Measurements from ENCODE around the gene HAVCR2.

The HAVCR2 gene

DNA sequence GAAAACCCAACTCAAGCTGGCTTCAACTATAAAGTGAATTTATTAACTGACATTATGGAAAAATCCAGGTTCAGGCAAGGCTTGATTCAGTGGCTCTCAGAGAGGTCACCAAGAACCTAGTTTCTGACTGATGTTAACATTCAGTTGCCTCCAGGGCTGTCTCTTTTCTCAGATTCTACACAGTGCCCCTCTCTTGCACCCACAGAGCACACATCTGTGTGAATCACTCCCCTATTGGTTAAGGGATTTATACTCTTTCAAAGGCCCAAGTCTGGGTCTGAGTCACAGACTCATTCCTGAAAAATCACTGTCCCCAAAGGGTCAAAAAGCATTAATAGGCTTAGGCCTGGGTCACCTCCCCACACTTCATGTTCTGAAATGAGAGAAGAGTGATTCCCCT, 6.2 kb upstream of the HAVCR2 start:
- Mint-ChIP-seq H3K4me1 (peaks cover 63% of the 10 kb centered on the region), H3K4me3 (peak overlapping the region in 1 of 2 donors; percentile 53), H3K27me3 (no peaks in the 10 kb centered on the region), H3K27ac (peak overlapping the region in 1 of 2 donors; percentile 80), H3K9me3 (no peaks in the 10 kb centered on the region)
- DNase-seq (no peak), ATAC-seq (peak; percentile 65)

DNA sequence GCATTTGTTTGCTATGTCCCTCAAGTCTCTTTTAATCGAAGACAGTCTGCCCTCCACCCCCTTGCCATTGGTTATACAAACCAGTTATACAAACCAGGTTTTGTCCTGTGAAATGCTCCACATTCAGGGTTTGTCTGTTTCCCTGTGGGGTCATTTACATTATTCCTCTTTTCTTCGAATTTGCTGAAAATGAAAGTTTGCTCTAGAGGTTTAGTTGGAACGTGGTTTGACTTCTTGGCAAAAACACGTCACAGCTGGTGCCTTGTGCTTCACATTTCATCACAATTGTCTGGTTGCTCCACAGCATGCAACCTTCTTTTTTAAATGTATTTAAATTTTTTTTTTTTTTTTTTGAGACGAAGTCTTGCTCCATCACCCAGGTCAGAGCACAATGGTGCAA, 4.2 kb upstream of the HAVCR2 start:
- Mint-ChIP-seq H3K9me3 (no peaks in the 10 kb centered on the region), H3K4me1 (peaks cover 81% of the 10 kb centered on the region), H3K27me3 (no peaks in the 10 kb centered on the region), H3K27ac (peak overlapping the region in 1 of 2 donors; percentile 1), H3K4me3 (peak overlapping the region in 1 of 2 donors; percentile 49)
- DNase-seq: peak in 1 of 2 donors; percentile 27
- ATAC-seq: no peak

DNA sequence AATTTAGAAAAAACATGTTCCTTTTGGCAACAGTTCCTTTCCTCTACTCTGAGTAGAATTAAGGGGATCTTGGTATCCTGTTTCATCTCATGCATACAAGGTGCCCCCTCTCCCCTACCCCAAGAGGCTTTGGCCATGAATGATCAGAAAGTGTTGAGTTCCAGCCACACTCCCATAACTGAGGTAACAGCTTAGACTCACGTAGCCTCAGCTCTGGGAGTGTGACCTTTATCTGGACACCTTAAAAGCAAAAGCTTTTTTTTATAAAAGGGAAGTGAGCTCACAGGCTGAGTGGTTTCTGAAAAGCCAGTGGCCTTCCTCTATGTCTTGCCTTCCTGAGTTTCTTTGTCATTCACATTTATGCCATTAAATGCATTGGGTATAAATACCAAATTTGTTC, 900 bp upstream of the HAVCR2 start:
- H3K9me3 Mint-ChIP-seq: no peaks in the 10 kb centered on the region
- peak; percentile 18 to 38 for DNase-seq
- H3K4me1 Mint-ChIP-seq: peaks cover 76% of the 10 kb centered on the region
- H3K27ac Mint-ChIP-seq: peak overlapping the region; percentile 93 to 96
- H3K27me3 Mint-ChIP-seq: no peaks in the 10 kb centered on the region
- H3K4me3 Mint-ChIP-seq: peak overlapping the region; percentile 84 to 94
- ATAC-seq: peak; percentile 45

DNA sequence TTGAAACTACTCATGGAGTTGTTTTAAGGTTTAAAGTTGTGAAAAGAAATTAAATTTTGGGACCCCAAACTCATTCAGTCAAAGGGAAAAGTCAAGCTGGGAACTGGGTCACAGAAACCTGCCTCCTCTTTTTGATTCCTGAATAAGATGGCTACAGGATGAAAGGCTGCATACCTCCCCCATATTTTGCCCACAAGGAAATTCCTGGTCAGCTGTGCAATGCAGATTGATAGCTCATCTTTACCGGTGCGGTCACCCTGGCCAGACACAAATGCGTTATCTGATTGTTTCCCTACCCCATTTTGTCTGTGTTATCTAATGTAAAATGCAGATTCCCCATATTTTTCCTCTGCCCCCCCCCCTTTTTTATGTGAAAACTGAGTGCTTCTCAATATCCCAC, 1.3 kb downstream of the HAVCR2 start:
- ATAC-seq (no peak), DNase-seq (no peak)
- Mint-ChIP-seq H3K4me1 (peaks cover 72% of the 10 kb centered on the region), H3K27me3 (no peaks in the 10 kb centered on the region), H3K9me3 (no peaks in the 10 kb centered on the region), H3K4me3 (peak overlapping the region; percentile 84 to 94), H3K27ac (peak overlapping the region in 1 of 2 donors; percentile 83)

DNA sequence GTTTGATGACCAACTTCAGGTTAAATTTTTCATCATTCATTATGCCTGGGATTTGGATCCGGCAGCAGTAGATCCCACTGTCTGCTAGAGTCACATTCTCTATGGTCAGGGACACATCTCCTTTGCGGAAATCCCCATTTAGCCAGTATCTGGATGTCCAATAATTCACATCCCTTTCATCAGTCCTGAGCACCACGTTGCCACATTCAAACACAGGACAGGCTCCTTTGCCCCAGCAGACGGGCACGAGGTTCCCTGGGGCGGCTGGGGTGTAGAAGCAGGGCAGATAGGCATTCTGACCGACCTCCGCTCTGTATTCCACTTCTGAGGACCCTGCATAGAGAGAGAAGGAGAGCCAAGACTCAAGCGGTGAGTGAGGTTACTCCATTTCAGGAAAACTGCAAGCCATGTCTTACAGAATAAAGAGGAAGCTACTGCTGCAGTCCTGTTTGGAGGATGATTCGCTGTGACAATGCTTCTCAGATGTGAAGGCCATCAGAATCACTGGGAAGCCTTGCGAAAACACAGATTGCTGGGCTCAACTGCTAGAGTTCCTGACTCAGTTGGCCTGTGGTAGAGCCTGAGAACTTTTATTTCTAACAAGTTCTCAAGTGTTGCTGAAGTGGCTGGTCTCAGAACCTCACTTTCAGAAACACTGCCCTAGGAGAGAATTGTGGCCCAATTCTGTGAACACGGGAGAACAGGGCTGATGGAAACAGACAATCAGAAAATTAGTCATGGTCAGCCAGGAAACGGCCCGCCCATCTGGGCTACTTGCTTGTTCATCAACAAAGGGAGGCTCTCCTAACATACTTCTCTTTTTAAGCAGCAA, 2.0 kb downstream of the HAVCR2 start:
- H3K9me3 Mint-ChIP-seq: no peaks in the 10 kb centered on the region
- H3K27me3 Mint-ChIP-seq: no peaks in the 10 kb centered on the region
- peaks cover 71% of the 10 kb centered on the region for H3K4me1 Mint-ChIP-seq
- H3K4me3 Mint-ChIP-seq: peak overlapping the region; percentile 84 to 94
- H3K27ac Mint-ChIP-seq: peak overlapping the region; percentile 71 to 89
- ATAC-seq (peak; percentile 45), DNase-seq (peak in 1 of 2 donors; percentile 63)

DNA sequence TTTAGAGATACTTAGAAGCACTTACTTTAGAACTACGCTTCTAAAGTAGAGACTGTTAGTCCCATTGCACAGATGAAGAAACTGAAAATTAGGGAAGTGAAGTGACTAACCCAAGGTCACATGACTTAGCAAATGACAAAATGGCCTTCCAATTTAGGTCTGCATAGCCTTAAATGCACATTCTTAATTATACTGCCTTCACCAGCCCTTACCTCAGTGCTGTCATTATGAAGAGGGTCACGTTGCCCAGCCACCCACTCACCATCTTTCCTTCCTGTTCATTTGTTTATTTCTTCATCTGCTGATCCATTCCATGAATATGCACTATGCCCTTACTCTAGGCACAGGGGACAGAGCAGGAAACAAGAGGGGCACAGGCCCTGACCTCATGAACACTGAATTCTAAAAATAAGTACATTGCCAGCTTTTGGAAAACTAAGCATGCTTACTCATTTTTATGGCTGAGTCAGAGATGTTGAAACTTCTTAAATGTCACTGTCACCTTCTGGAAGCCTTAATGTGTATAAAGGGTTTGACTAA, 8.6 kb downstream of the HAVCR2 start:
- Mint-ChIP-seq H3K27me3 (no peaks in the 10 kb centered on the region), H3K4me1 (peaks cover 43% of the 10 kb centered on the region), H3K27ac (peak overlapping the region; percentile 84 to 93), H3K4me3 (peak overlapping the region; percentile 1 to 6), H3K9me3 (no peaks in the 10 kb centered on the region)
- ATAC-seq: peak; percentile 93
- peak; percentile 18 to 60 for DNase-seq

DNA sequence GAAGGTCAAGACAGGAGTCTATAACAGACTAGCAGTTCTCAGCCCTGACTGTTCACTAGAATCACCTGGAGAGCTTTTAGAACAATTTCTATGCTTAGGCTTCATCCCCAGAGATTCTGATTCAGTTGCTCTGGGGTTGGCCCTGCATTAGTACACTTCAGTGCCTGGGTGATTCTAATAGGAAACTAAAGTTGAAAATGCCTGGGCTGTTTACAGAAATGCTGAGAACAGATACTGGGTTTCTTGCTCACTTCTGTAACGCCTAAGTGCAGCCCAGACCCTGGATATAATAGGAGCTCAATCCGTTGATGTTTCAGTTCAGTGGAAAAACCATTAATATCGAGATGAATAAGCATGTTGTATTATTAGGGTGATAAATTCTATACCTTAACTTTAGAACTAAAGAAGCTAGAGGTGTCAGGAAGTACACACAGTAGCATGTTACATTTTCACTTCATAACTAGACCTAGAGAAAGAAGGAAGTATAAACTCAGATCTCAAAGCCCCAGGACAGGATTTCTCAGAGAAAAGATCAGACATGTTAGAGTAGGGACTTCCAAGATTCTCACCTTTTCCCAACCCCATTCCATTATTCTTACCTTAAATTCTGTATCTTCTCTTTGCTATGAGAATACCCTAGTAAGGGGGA, 20.4 kb downstream of the HAVCR2 start:
- H3K27ac Mint-ChIP-seq: no peak overlapping the region
- no peaks in the 10 kb centered on the region for H3K27me3 Mint-ChIP-seq

DNA sequence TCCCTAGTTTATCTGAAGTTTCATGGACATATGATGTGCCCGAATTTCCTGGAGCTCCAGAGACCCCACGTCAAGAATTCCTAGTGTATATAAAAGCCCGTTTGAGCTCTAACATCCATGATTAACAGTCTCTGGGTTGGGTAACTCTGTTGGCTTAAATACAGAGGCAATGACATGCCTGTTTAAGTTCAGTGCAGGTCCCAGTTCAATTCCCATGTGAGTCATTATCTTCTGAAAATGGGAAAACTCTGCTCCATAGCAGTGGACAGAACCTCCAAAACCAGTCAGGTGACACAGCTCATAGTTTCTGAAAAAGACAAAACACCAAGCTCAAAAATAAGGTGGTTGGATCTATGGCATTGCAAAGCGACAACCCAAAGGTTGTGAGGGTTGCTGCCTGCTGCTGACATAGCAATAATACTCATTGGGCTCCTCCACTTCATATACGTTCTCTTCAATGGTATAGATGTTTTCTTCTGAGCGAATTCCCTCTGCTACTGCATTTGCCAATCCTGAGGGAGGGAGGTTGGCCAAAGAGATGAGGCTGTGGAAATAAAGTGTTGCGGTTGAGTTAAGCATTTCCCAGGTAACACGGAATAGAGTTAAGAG, 22.0 kb downstream of the HAVCR2 start:
- Mint-ChIP-seq H3K4me3 (no peak overlapping the region), H3K9me3 (no peaks in the 10 kb centered on the region), H3K27ac (no peak overlapping the region), H3K27me3 (no peaks in the 10 kb centered on the region), H3K4me1 (no peaks in the 10 kb centered on the region)
- no peak for ATAC-seq
- no peak for DNase-seq

More for the DNA sequence above, 20.4 kb downstream of the HAVCR2 start:
- DNase-seq (no peak), ATAC-seq (no peak)
- Mint-ChIP-seq H3K4me3 (no peak overlapping the region), H3K4me1 (no peaks in the 10 kb centered on the region), H3K9me3 (no peaks in the 10 kb centered on the region)

DNA sequence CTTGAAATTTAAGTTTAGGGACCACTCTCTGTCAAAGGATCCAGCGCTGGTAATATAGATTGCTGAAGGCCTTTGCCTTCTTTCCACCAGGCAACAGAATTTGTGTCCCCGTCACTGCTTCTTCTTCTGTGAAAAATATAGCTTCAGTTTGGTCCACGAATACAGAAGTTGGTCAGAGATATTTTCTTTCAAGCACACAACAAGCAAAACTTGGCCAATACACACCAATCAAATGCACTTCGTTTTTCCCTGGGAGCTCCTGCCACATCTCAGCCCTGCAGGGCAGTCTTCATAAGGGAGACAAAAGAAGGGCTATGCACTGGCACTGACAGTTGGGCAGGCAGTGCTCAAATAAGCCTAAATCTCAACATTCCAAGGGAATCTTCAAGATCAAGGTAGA, 22.9 kb downstream of the HAVCR2 start:
- Mint-ChIP-seq H3K27ac (no peak overlapping the region), H3K27me3 (no peaks in the 10 kb centered on the region), H3K9me3 (no peaks in the 10 kb centered on the region), H3K4me1 (no peaks in the 10 kb centered on the region), H3K4me3 (no peak overlapping the region)
- no peak for DNase-seq
- no peak for ATAC-seq

DNA sequence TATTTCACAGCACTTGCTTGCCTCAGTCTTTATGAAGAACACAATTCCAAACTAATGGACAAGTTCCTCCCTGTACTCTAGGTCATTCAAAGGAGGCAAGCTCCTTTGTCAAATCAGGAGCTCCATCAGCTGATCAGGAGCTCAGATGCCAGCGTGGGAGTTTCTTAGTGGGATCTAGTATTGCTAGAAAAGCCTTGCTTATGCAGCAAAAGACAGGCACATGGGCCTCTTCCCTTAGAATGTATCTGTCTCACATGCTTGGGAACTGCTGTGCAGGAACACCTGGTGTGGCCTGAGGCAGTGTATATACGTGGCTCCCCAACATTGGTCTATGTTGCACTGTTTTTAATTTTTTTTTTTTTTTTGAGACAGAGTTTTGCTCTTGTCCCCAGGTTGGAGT, 28.6 kb downstream of the HAVCR2 start:
- ATAC-seq (peak; percentile 36), DNase-seq (no peak)
- Mint-ChIP-seq H3K4me3 (no peak overlapping the region), H3K27ac (no peak overlapping the region), H3K9me3 (peaks cover 0 to 5% of the 10 kb centered on the region in 2 donors), H3K4me1 (peaks cover 12% of the 10 kb centered on the region), H3K27me3 (no peaks in the 10 kb centered on the region)

DNA sequence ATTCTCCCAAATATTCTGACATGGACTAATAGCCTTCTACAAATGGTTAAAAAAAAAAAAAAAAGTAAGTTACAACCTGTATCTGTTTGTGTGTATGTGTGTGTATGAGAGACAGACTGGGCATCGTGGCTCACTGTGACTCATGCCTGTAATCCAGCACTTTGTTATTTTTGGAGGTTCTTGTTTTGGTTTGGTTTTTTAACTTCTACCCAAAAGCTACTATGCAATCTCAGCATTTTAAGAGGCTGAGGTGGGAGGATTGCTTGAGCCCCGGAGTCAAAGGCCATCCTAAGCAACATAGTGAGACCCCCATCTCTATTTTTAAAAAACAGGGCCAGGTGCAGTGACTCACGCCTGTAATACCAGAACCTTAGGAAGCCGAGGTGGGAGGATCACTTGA, 32.3 kb downstream of the HAVCR2 start:
- H3K9me3 Mint-ChIP-seq: peaks cover 0 to 14% of the 10 kb centered on the region in 2 donors
- H3K4me1 Mint-ChIP-seq: peaks cover 44% of the 10 kb centered on the region
- H3K27me3 Mint-ChIP-seq: no peaks in the 10 kb centered on the region
- H3K4me3 Mint-ChIP-seq: no peak overlapping the region
- no peak overlapping the region for H3K27ac Mint-ChIP-seq
- peak; percentile 65 for ATAC-seq
- DNase-seq: peak in 1 of 2 donors; percentile 26

DNA sequence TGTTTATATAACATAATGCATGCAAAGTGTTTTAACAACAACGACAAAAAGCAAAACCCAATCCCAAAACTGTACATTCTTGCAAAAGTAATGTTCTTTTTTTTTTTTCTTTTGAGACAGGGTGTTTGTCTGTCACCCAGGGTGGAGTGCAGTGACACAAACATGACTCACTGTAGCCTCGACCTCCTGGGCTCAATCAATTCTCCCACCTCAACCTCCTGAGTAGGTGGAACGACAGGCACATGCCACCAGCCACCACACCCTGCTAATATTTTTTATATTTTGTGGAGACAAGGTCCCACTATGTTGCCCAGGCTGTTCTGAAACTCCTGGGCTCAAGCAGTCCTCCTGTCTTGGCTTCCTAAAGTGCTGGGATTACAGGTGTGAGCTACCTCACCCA, 36.3 kb downstream of the HAVCR2 start:
- Mint-ChIP-seq H3K4me1 (peaks cover 47% of the 10 kb centered on the region), H3K9me3 (peaks cover 0 to 14% of the 10 kb centered on the region in 2 donors), H3K27me3 (no peaks in the 10 kb centered on the region), H3K4me3 (no peak overlapping the region), H3K27ac (no peak overlapping the region)
- ATAC-seq: peak; percentile 71
- peak; percentile 36 to 42 for DNase-seq

DNA sequence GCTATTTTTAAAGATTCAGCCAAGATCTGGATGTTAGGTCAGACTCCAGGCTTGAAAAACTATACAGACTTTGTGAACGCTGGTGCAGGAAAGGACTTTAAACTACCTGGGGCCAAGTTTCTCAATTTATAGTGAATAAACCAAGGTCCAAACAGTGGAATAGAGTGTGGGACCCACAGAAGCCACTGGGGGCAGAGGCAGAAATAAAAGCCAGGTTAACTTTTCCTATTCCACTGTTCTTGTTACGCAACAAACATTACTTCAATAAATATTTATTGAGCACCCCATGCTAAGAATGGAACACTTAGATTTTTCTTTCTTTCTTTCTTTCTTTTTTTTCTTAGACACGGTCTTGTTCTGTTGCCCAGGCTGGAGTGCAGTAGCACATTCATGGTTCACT, 38.9 kb downstream of the HAVCR2 start:
- Mint-ChIP-seq H3K27ac (no peak overlapping the region), H3K9me3 (peaks cover 0 to 6% of the 10 kb centered on the region in 2 donors), H3K4me3 (no peak overlapping the region), H3K4me1 (peaks cover 31% of the 10 kb centered on the region), H3K27me3 (no peaks in the 10 kb centered on the region)
- no peak for DNase-seq
- ATAC-seq: no peak

DNA sequence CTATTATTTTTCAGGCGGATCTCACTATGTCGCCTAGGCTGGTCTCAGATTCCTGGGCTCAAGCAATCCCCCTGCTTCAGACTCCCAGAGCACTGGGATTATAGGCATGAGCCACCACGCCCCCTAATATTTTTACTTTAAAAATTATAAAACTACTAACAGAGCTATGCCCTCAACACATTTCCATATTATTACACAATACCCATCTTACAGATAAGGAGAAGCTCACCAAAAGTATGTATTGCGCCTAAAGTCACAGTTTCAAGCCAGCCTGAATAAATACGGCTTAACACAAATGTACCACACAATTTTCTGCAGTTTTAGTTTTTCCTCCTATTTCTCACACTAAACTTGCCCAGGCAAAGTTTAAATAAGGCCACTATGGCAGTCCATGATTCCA, 40.1 kb downstream of the HAVCR2 start:
- DNase-seq (no peak), ATAC-seq (no peak)

DNA sequence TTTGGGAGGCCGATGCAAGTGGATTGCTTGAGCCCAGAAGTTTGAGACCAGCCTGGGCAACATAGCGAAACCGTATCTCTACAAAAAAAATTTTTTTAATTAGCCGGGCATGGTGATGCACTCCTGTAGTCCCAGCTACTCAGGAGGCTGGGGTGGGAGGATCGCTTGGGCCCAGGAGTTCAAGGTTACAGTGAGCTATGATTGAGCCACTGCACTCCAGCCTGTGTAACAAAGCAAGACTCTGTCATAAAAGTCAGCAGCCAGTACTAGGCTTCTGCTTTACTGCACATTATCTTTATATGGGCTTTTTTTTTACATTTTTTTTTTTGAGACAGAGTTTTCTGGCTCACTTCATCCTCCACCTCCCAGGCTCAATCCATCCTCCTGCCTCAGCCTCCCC, 40.5 kb downstream of the HAVCR2 start:
- Mint-ChIP-seq H3K27ac (no peak overlapping the region), H3K9me3 (no peaks in the 10 kb centered on the region), H3K4me1 (peaks cover 17% of the 10 kb centered on the region), H3K27me3 (no peaks in the 10 kb centered on the region), H3K4me3 (no peak overlapping the region)
- no peak for ATAC-seq
- DNase-seq: no peak

More for the DNA sequence above, 40.1 kb downstream of the HAVCR2 start:
- H3K4me1 Mint-ChIP-seq: peaks cover 21% of the 10 kb centered on the region
- no peaks in the 10 kb centered on the region for H3K27me3 Mint-ChIP-seq
- no peak overlapping the region for H3K4me3 Mint-ChIP-seq
- no peak overlapping the region for H3K27ac Mint-ChIP-seq
- H3K9me3 Mint-ChIP-seq: no peaks in the 10 kb centered on the region

DNA sequence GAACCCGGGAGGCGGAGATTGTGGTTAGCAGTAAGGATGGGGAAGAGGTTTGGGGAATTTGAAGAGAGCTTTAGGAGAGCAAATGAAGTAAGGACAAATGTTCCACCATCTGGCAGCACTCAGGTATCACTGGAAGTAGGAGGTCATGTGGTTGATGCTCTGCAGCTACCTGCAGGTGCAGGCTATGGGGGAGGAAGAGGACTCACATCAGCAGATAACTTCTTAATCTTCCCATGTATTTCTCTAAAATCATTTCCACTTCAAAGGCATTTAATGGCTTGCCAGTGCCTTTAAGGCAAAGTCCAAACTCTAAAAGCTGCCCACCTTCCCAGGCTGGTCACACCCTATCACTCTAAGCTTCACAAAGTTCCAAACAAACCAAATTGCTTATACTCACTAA, 41.8 kb downstream of the HAVCR2 start:
- no peak for DNase-seq
- Mint-ChIP-seq H3K4me1 (peaks cover 5% of the 10 kb centered on the region), H3K4me3 (no peak overlapping the region), H3K9me3 (no peaks in the 10 kb centered on the region), H3K27ac (no peak overlapping the region), H3K27me3 (no peaks in the 10 kb centered on the region)
- ATAC-seq: no peak
